ENCODE data around the gene RTP5. TPM values are rescaled to one million over a fixed set of nuclear protein-coding genes. Genes with fewer than 3 reads are reported as not detected.

RTP5 gene
- total and polyA plus RNA-seq, 2 of the 8 experiments (the other 6 are each of a cell fraction or from before 2014, with no cell fraction given) = not detected

- TF ChIP-seq CHD7 (IDR thresholded peaks at IDR 0.05; ENCODE audit: insufficient replicate concordance, low read length) (no peak), ZNF274 (IDR thresholded peaks at IDR 0.05; ENCODE audit: borderline replicate concordance, extremely low read depth, low read length) (no peak), KDM1A (IDR thresholded peaks at IDR 0.05; ENCODE audit: borderline replicate concordance, low read length) (no peak), RNF2 (IDR thresholded peaks at IDR 0.05; ENCODE audit: borderline replicate concordance, low read depth, low read length, missing control alignments, poor library complexity, severe bottlenecking) (no peak), TAF7 (optimal IDR thresholded peaks at IDR 0.05; ENCODE audit: borderline replicate concordance, low read depth, low read length) (no peak), SIRT6 (IDR thresholded peaks at IDR 0.05; ENCODE audit: low read length) (no peak), EP300 (IDR thresholded peaks at IDR 0.05; ENCODE audit: borderline replicate concordance in 1 of 2, low read depth in 2 of 2, low read length in 2 of 2) (no peak), TCF12 (IDR thresholded peaks at IDR 0.05; ENCODE audit: low read depth, low read length) (no peak), E2F6 (IDR thresholded peaks at IDR 0.05) (no peak), SUZ12 (IDR thresholded peaks at IDR 0.05; ENCODE audit: low read length) (no peak), SP1 (IDR thresholded peaks at IDR 0.05; ENCODE audit: low read depth, low read length) (no peak)
Observed at GRCh38 chr2:241911551-241911950, 42.0 kb downstream of the RTP5 start (continued).
